GM12878 (cell line): ENCODE measurements around the gene TMCC2. TPM values are rescaled to one million over a fixed set of nuclear protein-coding genes. Genes with fewer than 3 reads are reported as not detected.

Experiments used
- ASH2L ChIP-seq: fragments of 300-600, 200-600 bp; sonication (generic); IDR thresholded peaks from 2 replicates; pipeline ENCODE4 v1.6.1; 2017; ENCODE audit warnings: low read depth, mild to moderate bottlenecking, borderline replicate concordance
- BMI1 ChIP-seq: fragments of 450-650 bp; IDR thresholded peaks from 2 replicates; pipeline ENCODE4 v1.6.1; 2016; ENCODE audit warnings: mild to moderate bottlenecking, moderate library complexity, borderline replicate concordance
- CREM ChIP-seq: IDR thresholded peaks from 2 replicates; pipeline ENCODE4 v1.6.1; 2014; ENCODE audit warnings: antibody characterized with exemption, low read depth
- DPF2 ChIP-seq: fragments of 450-650 bp; IDR thresholded peaks from 2 replicates; pipeline ENCODE4 v1.6.1; 2017; ENCODE audit warnings: mild to moderate bottlenecking
- ESRRA ChIP-seq: IDR thresholded peaks from 2 replicates; pipeline ENCODE4 v1.6.1; 2012; ENCODE audit warnings: mild to moderate bottlenecking, low read length, improper control_type of control experiment
- FOXK2 ChIP-seq: fragments of 450-650 bp; IDR thresholded peaks from 2 replicates; pipeline ENCODE4 v1.6.1; 2017; ENCODE audit warnings: mild to moderate bottlenecking, moderate library complexity
- FOXM1 ChIP-seq: IDR thresholded peaks from 2 replicates; pipeline ENCODE4 v1.6.1; 2012; ENCODE audit warnings: low read depth, mild to moderate bottlenecking, inconsistent platforms, low read length, moderate library complexity
- GABPA ChIP-seq: IDR thresholded peaks from 2 replicates; pipeline ENCODE4 v1.6.1; 2014; ENCODE audit warnings: antibody characterized with exemption, low read depth, mild to moderate bottlenecking, inconsistent platforms
- MXI1 ChIP-seq: fragments of 150-350 bp; IDR thresholded peaks from 2 replicates; pipeline ENCODE4 v1.6.1; 2011; ENCODE audit warnings: low read depth, mild to moderate bottlenecking, inconsistent platforms, low read length, improper control_type of control experiment
- NFYB ChIP-seq: IDR thresholded peaks from 2 replicates; pipeline ENCODE4 v1.6.1; 2011; ENCODE audit warnings: low read depth, mild to moderate bottlenecking, low read length, improper control_type of control experiment, moderate library complexity; ENCODE audit not compliant: insufficient read depth
- NR2C1 ChIP-seq: fragments of 450-650 bp; IDR thresholded peaks from 2 replicates; pipeline ENCODE4 v1.6.1; 2017; ENCODE audit warnings: antibody characterized with exemption, mild to moderate bottlenecking, moderate library complexity
- RAD21 ChIP-seq: IDR thresholded peaks from 2 replicates; pipeline ENCODE4 v1.6.1; 2011; ENCODE audit warnings: mild to moderate bottlenecking, low read depth, low read length, moderate library complexity; ENCODE audit not compliant: insufficient read depth
- RFX5 ChIP-seq: IDR thresholded peaks from 2 replicates; pipeline ENCODE4 v1.6.1; 2011; ENCODE audit warnings: low read depth, low read length, improper control_type of control experiment
- SMAD1 ChIP-seq: fragments of 450-650 bp; IDR thresholded peaks from 2 replicates; pipeline ENCODE4 v1.6.1; 2018; ENCODE audit warnings: mild to moderate bottlenecking, low read depth; ENCODE audit not compliant: partially characterized antibody
- SREBF2 ChIP-seq: IDR thresholded peaks from 2 replicates; pipeline ENCODE4 v1.6.1; 2012; ENCODE audit warnings: mild to moderate bottlenecking, low read length
- SRF ChIP-seq, 2 experiments: IDR thresholded peaks; 2 replicates each; pipeline ENCODE4 v1.6.1; 2011; ENCODE audit warnings: low read depth in 2 of 2, low read length in 2 of 2, mild to moderate bottlenecking in 1 of 2, moderate library complexity in 1 of 2
- SUPT20H ChIP-seq: IDR thresholded peaks from 2 replicates; pipeline ENCODE4 v1.6.1; 2011; ENCODE audit warnings: low read depth, mild to moderate bottlenecking, low read length, moderate library complexity, borderline replicate concordance; ENCODE audit not compliant: control insufficient read depth
- TBL1XR1 ChIP-seq: IDR thresholded peaks from 2 replicates; pipeline ENCODE4 v1.6.1; 2012; ENCODE audit warnings: low read depth, low read length, improper control_type of control experiment
- ZNF217 ChIP-seq: fragments of 450-650 bp; IDR thresholded peaks from 2 replicates; pipeline ENCODE4 v1.6.1; 2017; ENCODE audit warnings: antibody characterized with exemption, mild to moderate bottlenecking
- polyA plus RNA-seq, 11 experiments: library from polyadenylated mRNA; depleted of rRNA in 4 of 11; unstranded in 6 of 11; stranded (reverse) in 5 of 11; fragments of >200 nt; fragmentation: Nextera tagmentation in 4 of 11; fragmentation: Illumina TruSeq in 1 of 11; extraction: Ambion mirVana in 4 of 11; extraction: Trizol in 1 of 11; gene quantifications; 1 replicate in 1 of 11; 2 replicates in 10 of 11; pipeline versions ENCODE4 v1.2.1 to v1.2.3, GENCODE V29; 2011 to 2016; ENCODE audit warnings: inconsistent platforms in 2 of 11, missing spikeins in 2 of 11, low read depth in 1 of 11
- total RNA-seq, 4 experiments: library from RNA; depleted of rRNA in 3 of 4; stranded (reverse); fragments of >200 nt in 3 of 4; fragmentation: Illumina TruSeq in 1 of 4; extraction: Trizol in 1 of 4; gene quantifications; 2 replicates each; pipeline versions ENCODE4 v1.2.1 to v1.2.3, GENCODE V29; 2013 to 2021
- TF ChIP-seq, protein P1 (sequence below): fragments of 450-650 bp; IDR thresholded peaks from 2 replicates; pipeline ENCODE4 v1.6.1; 2017; ENCODE audit warnings: mild to moderate bottlenecking
- TF ChIP-seq, protein P2 (sequence below): IDR thresholded peaks from 2 replicates; pipeline ENCODE4 v1.6.1; 2012; ENCODE audit warnings: low read depth, low read length, improper control_type of control experiment
- TF ChIP-seq, protein P3 (sequence below): IDR thresholded peaks from 2 replicates; pipeline ENCODE4 v1.6.1; 2012; ENCODE audit warnings: low read depth, low read length, improper control_type of control experiment
- TF ChIP-seq, protein P4 (sequence below): IDR thresholded peaks from 2 replicates; pipeline ENCODE4 v1.6.1; 2012; ENCODE audit warnings: mild to moderate bottlenecking, low read depth, low read length

TMCC2 gene
- total and polyA plus RNA-seq, 10 of the 15 experiments (the other 5 are each of a cell fraction or from before 2014, with no cell fraction given): 0.06 to 2.3 (median 0.76) TPM

DNA sequence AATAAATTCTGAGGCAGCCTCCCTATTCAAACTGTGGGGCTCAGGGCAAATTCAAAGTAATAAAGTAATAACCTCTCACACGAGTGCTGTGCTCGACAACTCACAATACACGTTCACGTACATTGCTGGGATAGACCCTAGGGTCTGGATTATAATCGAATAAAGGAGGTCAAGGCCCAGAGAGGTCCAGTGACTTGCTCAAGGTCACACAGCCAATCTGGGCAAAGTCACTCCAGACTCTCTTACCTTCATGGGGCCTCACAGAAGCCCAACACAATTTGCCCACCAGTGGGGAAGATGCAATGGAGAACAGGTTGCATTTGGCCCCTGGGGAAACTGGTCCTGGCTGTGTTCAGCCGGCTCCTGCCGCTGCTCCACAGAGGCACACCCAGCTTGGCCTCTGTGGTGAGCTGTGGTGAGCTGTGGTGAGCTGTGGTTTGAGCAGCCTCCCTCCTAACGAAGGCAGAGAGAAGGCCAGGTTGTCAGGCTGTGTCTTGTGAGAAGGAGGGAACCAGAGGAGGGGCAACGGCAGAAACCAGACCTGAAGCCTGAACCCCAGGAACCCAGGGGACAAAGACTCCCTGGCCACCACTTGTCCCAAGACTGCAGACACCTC is 58.7 kb downstream of the TMCC2 start (continued):
- TF ChIP-seq SREBF2 (no peak), SMAD1 (no peak), RFX5 (no peak), BMI1 (no peak), ESRRA (no peak; the same call in 1 of the 2 replicates), NR2C1 (no peak), CREM (peak; percentile 71; the same call in 1 of the 2 replicates), MXI1 (peak; percentile 55; the same call in 1 of the 2 replicates), FOXK2 (no peak), SUPT20H (no peak), RAD21 (no peak), SRF (IDR thresholded peaks at IDR 0.05; ENCODE audit: low read depth in 2 of 2, low read length in 2 of 2) (no peak), NFYB (no peak), FOXM1 (peak; percentile 70; the same call in 1 of the 2 replicates), DPF2 (peak; percentile 76), GABPA (no peak), TBL1XR1 (peak; percentile 97), ZNF217 (peak; percentile 74; the same call in 1 of the 2 replicates), ASH2L (no peak)
- TF ChIP-seq, protein P1, sequence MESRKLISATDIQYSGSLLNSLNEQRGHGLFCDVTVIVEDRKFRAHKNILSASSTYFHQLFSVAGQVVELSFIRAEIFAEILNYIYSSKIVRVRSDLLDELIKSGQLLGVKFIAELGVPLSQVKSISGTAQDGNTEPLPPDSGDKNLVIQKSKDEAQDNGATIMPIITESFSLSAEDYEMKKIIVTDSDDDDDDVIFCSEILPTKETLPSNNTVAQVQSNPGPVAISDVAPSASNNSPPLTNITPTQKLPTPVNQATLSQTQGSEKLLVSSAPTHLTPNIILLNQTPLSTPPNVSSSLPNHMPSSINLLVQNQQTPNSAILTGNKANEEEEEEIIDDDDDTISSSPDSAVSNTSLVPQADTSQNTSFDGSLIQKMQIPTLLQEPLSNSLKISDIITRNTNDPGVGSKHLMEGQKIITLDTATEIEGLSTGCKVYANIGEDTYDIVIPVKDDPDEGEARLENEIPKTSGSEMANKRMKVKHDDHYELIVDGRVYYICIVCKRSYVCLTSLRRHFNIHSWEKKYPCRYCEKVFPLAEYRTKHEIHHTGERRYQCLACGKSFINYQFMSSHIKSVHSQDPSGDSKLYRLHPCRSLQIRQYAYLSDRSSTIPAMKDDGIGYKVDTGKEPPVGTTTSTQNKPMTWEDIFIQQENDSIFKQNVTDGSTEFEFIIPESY: no peak
- TF ChIP-seq, protein P2, sequence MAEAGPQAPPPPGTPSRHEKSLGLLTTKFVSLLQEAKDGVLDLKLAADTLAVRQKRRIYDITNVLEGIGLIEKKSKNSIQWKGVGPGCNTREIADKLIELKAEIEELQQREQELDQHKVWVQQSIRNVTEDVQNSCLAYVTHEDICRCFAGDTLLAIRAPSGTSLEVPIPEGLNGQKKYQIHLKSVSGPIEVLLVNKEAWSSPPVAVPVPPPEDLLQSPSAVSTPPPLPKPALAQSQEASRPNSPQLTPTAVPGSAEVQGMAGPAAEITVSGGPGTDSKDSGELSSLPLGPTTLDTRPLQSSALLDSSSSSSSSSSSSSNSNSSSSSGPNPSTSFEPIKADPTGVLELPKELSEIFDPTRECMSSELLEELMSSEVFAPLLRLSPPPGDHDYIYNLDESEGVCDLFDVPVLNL: no peak
- TF ChIP-seq, protein P3, sequence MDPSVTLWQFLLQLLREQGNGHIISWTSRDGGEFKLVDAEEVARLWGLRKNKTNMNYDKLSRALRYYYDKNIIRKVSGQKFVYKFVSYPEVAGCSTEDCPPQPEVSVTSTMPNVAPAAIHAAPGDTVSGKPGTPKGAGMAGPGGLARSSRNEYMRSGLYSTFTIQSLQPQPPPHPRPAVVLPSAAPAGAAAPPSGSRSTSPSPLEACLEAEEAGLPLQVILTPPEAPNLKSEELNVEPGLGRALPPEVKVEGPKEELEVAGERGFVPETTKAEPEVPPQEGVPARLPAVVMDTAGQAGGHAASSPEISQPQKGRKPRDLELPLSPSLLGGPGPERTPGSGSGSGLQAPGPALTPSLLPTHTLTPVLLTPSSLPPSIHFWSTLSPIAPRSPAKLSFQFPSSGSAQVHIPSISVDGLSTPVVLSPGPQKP: no peak
- TF ChIP-seq, protein P4, sequence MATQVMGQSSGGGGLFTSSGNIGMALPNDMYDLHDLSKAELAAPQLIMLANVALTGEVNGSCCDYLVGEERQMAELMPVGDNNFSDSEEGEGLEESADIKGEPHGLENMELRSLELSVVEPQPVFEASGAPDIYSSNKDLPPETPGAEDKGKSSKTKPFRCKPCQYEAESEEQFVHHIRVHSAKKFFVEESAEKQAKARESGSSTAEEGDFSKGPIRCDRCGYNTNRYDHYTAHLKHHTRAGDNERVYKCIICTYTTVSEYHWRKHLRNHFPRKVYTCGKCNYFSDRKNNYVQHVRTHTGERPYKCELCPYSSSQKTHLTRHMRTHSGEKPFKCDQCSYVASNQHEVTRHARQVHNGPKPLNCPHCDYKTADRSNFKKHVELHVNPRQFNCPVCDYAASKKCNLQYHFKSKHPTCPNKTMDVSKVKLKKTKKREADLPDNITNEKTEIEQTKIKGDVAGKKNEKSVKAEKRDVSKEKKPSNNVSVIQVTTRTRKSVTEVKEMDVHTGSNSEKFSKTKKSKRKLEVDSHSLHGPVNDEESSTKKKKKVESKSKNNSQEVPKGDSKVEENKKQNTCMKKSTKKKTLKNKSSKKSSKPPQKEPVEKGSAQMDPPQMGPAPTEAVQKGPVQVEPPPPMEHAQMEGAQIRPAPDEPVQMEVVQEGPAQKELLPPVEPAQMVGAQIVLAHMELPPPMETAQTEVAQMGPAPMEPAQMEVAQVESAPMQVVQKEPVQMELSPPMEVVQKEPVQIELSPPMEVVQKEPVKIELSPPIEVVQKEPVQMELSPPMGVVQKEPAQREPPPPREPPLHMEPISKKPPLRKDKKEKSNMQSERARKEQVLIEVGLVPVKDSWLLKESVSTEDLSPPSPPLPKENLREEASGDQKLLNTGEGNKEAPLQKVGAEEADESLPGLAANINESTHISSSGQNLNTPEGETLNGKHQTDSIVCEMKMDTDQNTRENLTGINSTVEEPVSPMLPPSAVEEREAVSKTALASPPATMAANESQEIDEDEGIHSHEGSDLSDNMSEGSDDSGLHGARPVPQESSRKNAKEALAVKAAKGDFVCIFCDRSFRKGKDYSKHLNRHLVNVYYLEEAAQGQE: no peak
